IMR-90 (cell line): ENCODE results near the gene ATF5. TPM values are rescaled to one million over a fixed set of nuclear protein-coding genes. Genes with fewer than 3 reads are reported as not detected.
A peak's percentile ranks its signal among the peaks of the same experiment; 100 is the strongest.

Source experiments
- ATAC-seq: fragments of 200-7000 bp; cut with Tn5 transposase; 2 replicates; pipeline ENCODE4 v1.9.1; 2020; ENCODE audit warnings: low read depth, mild to moderate bottlenecking, moderate library complexity
- BruUV-seq: library from RNA; stranded (reverse); fragments of 400-500 nt; replicated peaks from 2 replicates; lab custom pipeline; 2021; lab: Mats Ljungman, UMichigan
- CTCF ChIA-PET: fragments of 300-600 bp; formaldehyde crosslinking; extraction: SDS; loops from one replicate; lab custom pipeline; 2021; ENCODE audit warnings: antibody characterized with exemption; lab: Yijun Ruan, JAX
- POLR2A ChIA-PET: fragments of 300-600 bp; sonication (Branson Sonifier 250); formaldehyde crosslinking; loops from one replicate; lab custom pipeline; 2022; ENCODE audit warnings: antibody characterized with exemption; ENCODE audit not compliant: unreplicated experiment; lab: Charles Lee
- DNase-seq: peaks from one replicate; pipeline ENCODE4 v3.0.0; 2013
- H2AFZ ChIP-seq: replicated peaks from 2 replicates; pipeline ENCODE3; 2013; ENCODE audit warnings: low read length, mild to moderate bottlenecking; ENCODE audit not compliant: poor library complexity
- H2AK5ac ChIP-seq: 2 replicates; pipeline ENCODE4 v1.6.1; 2013; ENCODE audit warnings: low read depth, low read length, inconsistent platforms
- H2AK9ac ChIP-seq: replicated peaks from 2 replicates; pipeline ENCODE3; 2013; ENCODE audit warnings: mild to moderate bottlenecking, low read depth, low read length, moderate library complexity; ENCODE audit not compliant: poor library complexity
- H2BK120ac ChIP-seq: 2 replicates; pipeline ENCODE4 v1.6.1; 2013; ENCODE audit warnings: low read depth, low read length, inconsistent platforms
- H2BK15ac ChIP-seq: 3 replicates; pipeline ENCODE4 v1.6.1; 2013; ENCODE audit warnings: low read depth, low read length, inconsistent platforms
- H2BK20ac ChIP-seq: 2 replicates; pipeline ENCODE4 v1.6.1; 2013; ENCODE audit warnings: low read depth, mild to moderate bottlenecking, inconsistent platforms, low read length, moderate library complexity
- H2BK5ac ChIP-seq: 2 replicates; pipeline ENCODE4 v1.6.1; 2013; ENCODE audit warnings: mild to moderate bottlenecking, low read depth, low read length, inconsistent platforms; ENCODE audit not compliant: poor library complexity, severe bottlenecking
- H3K14ac ChIP-seq: replicated peaks from 2 replicates; pipeline ENCODE4 v1.6.1; 2013; ENCODE audit warnings: low read depth, low read length, inconsistent platforms
- H3K18ac ChIP-seq: 2 replicates; pipeline ENCODE4 v1.6.1; 2013; ENCODE audit warnings: low read depth, low read length, control low read depth
- H3K23ac ChIP-seq: 2 replicates; pipeline ENCODE4 v1.6.1; 2013; ENCODE audit warnings: low read depth, low read length, inconsistent platforms
- H3K27ac ChIP-seq: 2 replicates; pipeline ENCODE4 v1.5.1; 2013; ENCODE audit warnings: mild to moderate bottlenecking, control low read depth, low read length; ENCODE audit not compliant: insufficient read depth
- H3K27me3 ChIP-seq: 2 replicates; pipeline ENCODE4 v1.6.1; 2013; ENCODE audit warnings: low read length; ENCODE audit not compliant: control insufficient read depth, insufficient read depth
- H3K36me3 ChIP-seq: 2 replicates; pipeline ENCODE4 v1.6.1; 2013; ENCODE audit warnings: low read length, mixed read lengths; ENCODE audit not compliant: control insufficient read depth, insufficient read depth
- H3K4ac ChIP-seq: 2 replicates; pipeline ENCODE4 v1.6.1; 2013; ENCODE audit warnings: low read depth, low read length, inconsistent platforms
- H3K4me1 ChIP-seq: 2 replicates; pipeline ENCODE4 v1.6.1; 2013; ENCODE audit warnings: low read length, mixed read lengths; ENCODE audit not compliant: control insufficient read depth, insufficient read depth
- H3K4me2 ChIP-seq: 2 replicates; pipeline ENCODE4 v1.6.1; 2013; ENCODE audit warnings: low read depth, mild to moderate bottlenecking, control low read depth, low read length, moderate library complexity
- H3K4me3 ChIP-seq: 2 replicates; pipeline ENCODE4 v1.5.1; 2013; ENCODE audit warnings: low read depth, mild to moderate bottlenecking, control low read depth, low read length, moderate library complexity; ENCODE audit not compliant: insufficient read depth
- H3K56ac ChIP-seq: 2 replicates; pipeline ENCODE4 v1.6.1; 2013; ENCODE audit warnings: low read length, inconsistent platforms; ENCODE audit not compliant: insufficient read depth; ENCODE audit errors: extremely low read depth
- H3K79me1 ChIP-seq, 2 experiments: 2 replicates each; pipeline ENCODE4 v1.6.1; 2013; ENCODE audit warnings: low read length in 2 of 2, inconsistent platforms in 1 of 2, low read depth in 1 of 2
- H3K9ac ChIP-seq: 2 replicates; pipeline ENCODE4 v1.6.1; 2013; ENCODE audit warnings: low read depth, low read length, control low read depth
- H3K9me1 ChIP-seq: 2 replicates; pipeline ENCODE4 v1.6.1; 2013; ENCODE audit warnings: low read length, inconsistent platforms; ENCODE audit not compliant: insufficient read depth
- H3K9me3 ChIP-seq: 2 replicates; pipeline ENCODE4 v1.6.1; 2013; ENCODE audit warnings: low read length; ENCODE audit not compliant: control insufficient read depth, insufficient read depth
- H4K20me1 ChIP-seq: 2 replicates; pipeline ENCODE4 v1.6.1; 2013; ENCODE audit warnings: low read length, inconsistent platforms; ENCODE audit not compliant: insufficient read depth
- H4K5ac ChIP-seq: 2 replicates; pipeline ENCODE4 v1.6.1; 2013; ENCODE audit warnings: mild to moderate bottlenecking, low read depth, low read length, control low read depth
- H4K8ac ChIP-seq, 2 experiments: 2 replicates each; pipeline ENCODE4 v1.6.1; 2013; ENCODE audit warnings: low read depth in 2 of 2, low read length in 2 of 2, control low read depth in 1 of 2, inconsistent platforms in 1 of 2
- H4K91ac ChIP-seq: 2 replicates; pipeline ENCODE4 v1.6.1; 2013; ENCODE audit warnings: low read depth, low read length, inconsistent platforms; ENCODE audit not compliant: insufficient read depth
- CHD1 ChIP-seq: IDR thresholded peaks from 2 replicates; pipeline ENCODE4 v1.6.1; 2012; ENCODE audit warnings: low read depth, low read length, improper control_type of control experiment
- ELK1 ChIP-seq: fragments of 150-350 bp; IDR thresholded peaks from 2 replicates; pipeline ENCODE4 v1.6.1; 2016; ENCODE audit warnings: low read depth, mild to moderate bottlenecking, low read length, moderate library complexity, borderline replicate concordance
- FOS ChIP-seq: fragments of 150-350 bp; IDR thresholded peaks from 2 replicates; pipeline ENCODE4 v1.6.1; 2016; ENCODE audit warnings: low read depth, low read length
- MAFK ChIP-seq: IDR thresholded peaks from 2 replicates; pipeline ENCODE4 v1.6.1; 2012; ENCODE audit warnings: low read depth, low read length, improper control_type of control experiment
- RCOR1 ChIP-seq: IDR thresholded peaks from 2 replicates; pipeline ENCODE4 v1.6.1; 2012; ENCODE audit warnings: mild to moderate bottlenecking, low read length, improper control_type of control experiment; ENCODE audit not compliant: insufficient replicate concordance
- SMC3 ChIP-seq: fragments of 150-350 bp; IDR thresholded peaks from 2 replicates; pipeline ENCODE4 v1.6.1; 2016; ENCODE audit warnings: low read depth, mild to moderate bottlenecking, antibody characterized with exemption, low read length, moderate library complexity
- WGBS, 2 experiments: methylation state at CpG; one replicate each; pipeline versions ENCODE4 v1.1.5 to v1.1.7; 2013; ENCODE audit warnings: missing lambda C conversion rate in 2 of 2; ENCODE audit not compliant: insufficient read length in 1 of 2; ENCODE audit errors: extremely low coverage in 2 of 2; 5-methylcytosine and 5-hydroxymethylcytosine counted together
- dilution Hi-C: fragments of 300-500 bp; cut with HindIII; formaldehyde crosslinking; loops from one replicate; pipeline ENCODE4 v1.14.3; 2018; ENCODE audit warnings: low sequenced_read_pairs; ENCODE audit not compliant: unreplicated experiment
- in situ Hi-C: fragments of 300-500 bp; cut with MboI; formaldehyde crosslinking; loops from 3 replicates; pipeline ENCODE4 v1.14.3; 2019; ENCODE audit warnings: low sequenced_read_pairs, inconsistent platforms, mixed read lengths
- intact Hi-C: fragments of 100-400 bp; cut with micrococcal nuclease; formaldehyde crosslinking; loops from 2 replicates; pipeline ENCODE4 v1.10.0; 2022
- polyA plus RNA-seq, 3 experiments: library from polyadenylated mRNA; depleted of rRNA; stranded (reverse); fragments of >200 nt; gene quantifications; 2 replicates each; pipeline ENCODE4 v1.2.3, GENCODE V29; 2012; ENCODE audit warnings: low replicate concordance in 1 of 3
- total RNA-seq: library from RNA; depleted of rRNA; stranded (reverse); fragments of >200 nt; gene quantifications from 2 replicates; pipeline ENCODE4 v1.2.3, GENCODE V29; 2012

Gene ATF5
- total and polyA plus RNA-seq, 2 of the 4 experiments (the other 2 are of a cell fraction) = 2.7 to 15.7 TPM

- no peak overlapping the region for H4K5ac ChIP-seq
- ChIA-PET CTCF (no interaction called here), POLR2A (interaction anchor here (0.6 kb wide), 1 partner anchor 11 kb away, joined by 9 read pairs; the partner anchor contains the start of gene AKT1S1)
- intact Hi-C loops = no loop called here
- no peak overlapping the region for H3K4me2 ChIP-seq
- no peak overlapping the region for H3K4me3 ChIP-seq
- H2BK20ac ChIP-seq = no peak overlapping the region
- DNase-seq (no peak), ATAC-seq (no peak)
- H3K18ac ChIP-seq = no peak overlapping the region
- no peak overlapping the region for H2AFZ ChIP-seq
- H2BK5ac ChIP-seq = no peak overlapping the region
- in situ Hi-C loops = no loop called here
- H2BK15ac ChIP-seq = no peak overlapping the region
- H4K20me1 ChIP-seq = no peaks in the 10 kb centered on the region
- no peak overlapping the region for H2AK5ac ChIP-seq
- H3K14ac ChIP-seq = no peak overlapping the region
- H3K36me3 ChIP-seq = peaks cover 31% of the 10 kb centered on the region
- H3K9ac ChIP-seq = no peak overlapping the region
- no peaks in the 10 kb centered on the region for H3K9me1 ChIP-seq
- peaks cover 2% of the 10 kb centered on the region; the same call in 1 of the 2 replicates for H3K4me1 ChIP-seq
- H4K91ac ChIP-seq = no peak overlapping the region
- H3K56ac ChIP-seq = no peak overlapping the region
- no peak overlapping the region for H3K23ac ChIP-seq
- H3K27me3 ChIP-seq = peaks cover 8% of the 10 kb centered on the region; the same call in 1 of the 2 replicates
- no peak overlapping the region for H3K27ac ChIP-seq
- H3K9me3 ChIP-seq = peaks cover 3% of the 10 kb centered on the region; the same call in 1 of the 2 replicates
- BruUV-seq = no TSS peak
- H2BK120ac ChIP-seq = no peak overlapping the region
- peak overlapping the region; percentile 42 for H2AK9ac ChIP-seq
- no peak overlapping the region for H3K4ac ChIP-seq
- H3K79me1 ChIP-seq = peaks cover 0 to 6% of the 10 kb centered on the region in 2 experiments; a peak in 1 of 4 replicates
- dilution Hi-C loops = no loop called here
- WGBS, 2 experiments = 68% methylated on average over 19 of the region's 54 CpGs; no CpG with 5 or more reads in 1 of the 2 experiments
- no peak overlapping the region for H4K8ac ChIP-seq
- TF ChIP-seq FOS = no peak
- TF ChIP-seq SMC3 = no peak
- no peak for TF ChIP-seq RCOR1
- TF ChIP-seq ELK1 = no peak
- TF ChIP-seq MAFK = no peak
- TF ChIP-seq CHD1 = no peak
Measured at GRCh38 chr19:49887665-49888509, 41.1 kb upstream of the ATF5 start.
